Measurements from ENCODE around the gene RSBN1. TPM values are rescaled to one million over a fixed set of nuclear protein-coding genes. Genes with fewer than 3 reads are reported as not detected.

RSBN1 gene
- total and polyA plus RNA-seq, 2 donors (not counting 1 experiment from before 2014, with no cell fraction given), result 9.4 to 10.2 TPM

DNA sequence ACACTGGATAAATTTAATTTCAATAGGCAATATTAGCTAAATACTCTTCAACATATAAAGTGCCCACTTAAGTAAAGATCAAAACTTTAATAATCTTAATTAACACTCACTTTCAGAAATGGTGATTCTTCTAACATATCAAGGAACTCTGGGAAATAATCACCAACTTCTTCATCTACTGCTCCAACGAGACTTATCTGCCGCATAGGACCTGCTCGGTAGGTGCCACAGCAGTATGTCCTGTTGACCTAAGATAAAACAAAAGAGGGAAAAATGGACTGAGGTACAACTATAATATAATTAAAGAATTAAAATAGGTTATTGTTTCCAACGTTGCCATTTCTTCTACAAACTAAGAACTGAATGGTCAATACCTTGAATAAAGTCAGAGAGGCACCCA is 34.7 kb downstream of the RSBN1 start:
- Histone ChIP-seq H3K4me1 (ENCODE audit: control insufficient read depth, extremely low read depth, insufficient read depth, low read length) (no peaks in the 10 kb centered on the region), H2AFZ (ENCODE audit: low read length) (no peak overlapping the region), H3K27ac (ENCODE audit: insufficient read depth, low read length) (no peak overlapping the region), H3K4me2 (ENCODE audit: extremely low read depth, insufficient read depth, low read length) (no peak overlapping the region), H3K9ac (ENCODE audit: insufficient read depth, low read length) (no peak overlapping the region), H3K27me3 (ENCODE audit: control insufficient read depth, insufficient read depth, low read length) (no peaks in the 10 kb centered on the region), H3K4me3 (replicated peaks in 1 of 4; ENCODE audit: control extremely low read depth in 1 of 4, insufficient read depth in 1 of 4, low read depth in 3 of 4, low read length in 4 of 4) (no peak overlapping the region), H3K9me3 (ENCODE audit: control insufficient read depth, insufficient read depth, low read depth, low read length) (no peaks in the 10 kb centered on the region), H3K36me3 (ENCODE audit: control insufficient read depth, insufficient read depth, low read length) (no peaks in the 10 kb centered on the region), H4K20me1 (ENCODE audit: control insufficient read depth, extremely low read depth, insufficient read depth, low read length) (no peaks in the 10 kb centered on the region), H3K79me2 (ENCODE audit: control insufficient read depth, insufficient read depth, low read length) (peaks cover 19% of the 10 kb centered on the region)
- DNase-seq (ENCODE audit: low read depth in 2 of 2), result no peak
- TF ChIP-seq, protein P1, sequence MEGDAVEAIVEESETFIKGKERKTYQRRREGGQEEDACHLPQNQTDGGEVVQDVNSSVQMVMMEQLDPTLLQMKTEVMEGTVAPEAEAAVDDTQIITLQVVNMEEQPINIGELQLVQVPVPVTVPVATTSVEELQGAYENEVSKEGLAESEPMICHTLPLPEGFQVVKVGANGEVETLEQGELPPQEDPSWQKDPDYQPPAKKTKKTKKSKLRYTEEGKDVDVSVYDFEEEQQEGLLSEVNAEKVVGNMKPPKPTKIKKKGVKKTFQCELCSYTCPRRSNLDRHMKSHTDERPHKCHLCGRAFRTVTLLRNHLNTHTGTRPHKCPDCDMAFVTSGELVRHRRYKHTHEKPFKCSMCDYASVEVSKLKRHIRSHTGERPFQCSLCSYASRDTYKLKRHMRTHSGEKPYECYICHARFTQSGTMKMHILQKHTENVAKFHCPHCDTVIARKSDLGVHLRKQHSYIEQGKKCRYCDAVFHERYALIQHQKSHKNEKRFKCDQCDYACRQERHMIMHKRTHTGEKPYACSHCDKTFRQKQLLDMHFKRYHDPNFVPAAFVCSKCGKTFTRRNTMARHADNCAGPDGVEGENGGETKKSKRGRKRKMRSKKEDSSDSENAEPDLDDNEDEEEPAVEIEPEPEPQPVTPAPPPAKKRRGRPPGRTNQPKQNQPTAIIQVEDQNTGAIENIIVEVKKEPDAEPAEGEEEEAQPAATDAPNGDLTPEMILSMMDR (conservative IDR thresholded peaks at IDR 0.05 in 1 of 2, IDR thresholded peaks at IDR 0.05 in 1 of 2; ENCODE audit: low read depth in 1 of 2, low read length in 2 of 2), result no peak
- no peak for TF ChIP-seq EZH2 (IDR thresholded peaks at IDR 0.05; ENCODE audit: low read length, missing control alignments)

DNA sequence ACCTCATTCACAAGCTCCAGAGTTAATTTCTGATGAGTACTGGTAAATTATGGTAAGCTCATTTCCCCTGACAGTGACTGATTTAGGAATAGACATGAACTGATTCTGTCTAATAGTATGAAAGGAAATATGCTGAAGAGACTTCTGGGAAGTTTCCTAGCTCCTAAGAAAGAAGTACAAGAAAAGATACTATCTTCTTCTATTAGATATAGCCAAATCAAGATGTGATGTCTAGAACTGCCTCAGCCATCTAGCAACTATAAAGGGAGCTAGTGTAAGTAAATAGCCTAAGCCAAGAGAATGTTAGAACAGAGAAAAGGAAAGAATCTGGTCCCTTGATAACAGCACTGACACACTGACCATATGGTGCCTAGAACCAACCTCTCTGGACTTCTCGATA is 42.2 kb downstream of the RSBN1 start:
- Histone ChIP-seq H3K4me3 (replicated peaks in 1 of 4; ENCODE audit: control extremely low read depth in 1 of 4, insufficient read depth in 1 of 4, low read depth in 3 of 4, low read length in 4 of 4) (no peak overlapping the region), H3K4me1 (ENCODE audit: control insufficient read depth, extremely low read depth, insufficient read depth, low read length) (no peaks in the 10 kb centered on the region), H2AFZ (ENCODE audit: low read length) (no peak overlapping the region), H3K79me2 (ENCODE audit: control insufficient read depth, insufficient read depth, low read length) (no peaks in the 10 kb centered on the region), H3K9me3 (ENCODE audit: control insufficient read depth, insufficient read depth, low read depth, low read length) (no peaks in the 10 kb centered on the region), H3K36me3 (ENCODE audit: control insufficient read depth, insufficient read depth, low read length) (peaks cover 1% of the 10 kb centered on the region), H3K27me3 (ENCODE audit: control insufficient read depth, insufficient read depth, low read length) (no peaks in the 10 kb centered on the region), H3K27ac (ENCODE audit: insufficient read depth, low read length) (no peak overlapping the region), H3K9ac (ENCODE audit: insufficient read depth, low read length) (no peak overlapping the region), H4K20me1 (ENCODE audit: control insufficient read depth, extremely low read depth, insufficient read depth, low read length) (no peaks in the 10 kb centered on the region), H3K4me2 (ENCODE audit: extremely low read depth, insufficient read depth, low read length) (no peak overlapping the region)
- TF ChIP-seq EZH2 (IDR thresholded peaks at IDR 0.05; ENCODE audit: low read length, missing control alignments), result no peak
- TF ChIP-seq, protein P1 (conservative IDR thresholded peaks at IDR 0.05 in 1 of 2, IDR thresholded peaks at IDR 0.05 in 1 of 2; ENCODE audit: low read depth in 1 of 2, low read length in 2 of 2), result no peak
- no peak for DNase-seq (ENCODE audit: low read depth in 2 of 2)

DNA sequence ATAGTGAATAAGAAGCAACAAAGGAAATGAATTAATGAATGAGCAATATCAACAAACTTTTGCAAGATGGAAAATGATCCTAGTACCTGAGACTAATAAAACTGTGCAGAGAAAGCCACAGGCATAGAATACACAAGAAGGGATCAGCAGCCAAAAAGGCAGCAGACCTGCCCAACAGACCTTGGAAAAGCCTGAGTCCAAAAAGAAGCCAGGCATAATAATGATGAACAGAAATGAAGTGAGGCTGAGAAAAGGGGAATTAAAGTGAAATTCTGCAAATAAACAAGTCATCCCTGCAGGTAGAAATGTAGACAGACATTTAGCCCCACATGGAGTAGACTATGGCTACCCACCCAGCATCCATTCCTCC is 42.7 kb downstream of the RSBN1 start:
- Histone ChIP-seq H3K27ac (ENCODE audit: insufficient read depth, low read length) (no peak overlapping the region), H3K79me2 (ENCODE audit: control insufficient read depth, insufficient read depth, low read length) (no peaks in the 10 kb centered on the region), H3K4me3 (replicated peaks in 1 of 4; ENCODE audit: control extremely low read depth in 1 of 4, insufficient read depth in 1 of 4, low read depth in 3 of 4, low read length in 4 of 4) (no peak overlapping the region), H3K4me2 (ENCODE audit: extremely low read depth, insufficient read depth, low read length) (peak overlapping the region; percentile 59), H3K36me3 (ENCODE audit: control insufficient read depth, insufficient read depth, low read length) (peaks cover 1% of the 10 kb centered on the region), H3K4me1 (ENCODE audit: control insufficient read depth, extremely low read depth, insufficient read depth, low read length) (no peaks in the 10 kb centered on the region), H3K9ac (ENCODE audit: insufficient read depth, low read length) (no peak overlapping the region), H3K9me3 (ENCODE audit: control insufficient read depth, insufficient read depth, low read depth, low read length) (no peaks in the 10 kb centered on the region), H2AFZ (ENCODE audit: low read length) (no peak overlapping the region), H3K27me3 (ENCODE audit: control insufficient read depth, insufficient read depth, low read length) (no peaks in the 10 kb centered on the region), H4K20me1 (ENCODE audit: control insufficient read depth, extremely low read depth, insufficient read depth, low read length) (no peaks in the 10 kb centered on the region)
- TF ChIP-seq, protein P1 (conservative IDR thresholded peaks at IDR 0.05 in 1 of 2, IDR thresholded peaks at IDR 0.05 in 1 of 2; ENCODE audit: low read depth in 1 of 2, low read length in 2 of 2), result no peak
- no peak for TF ChIP-seq EZH2 (IDR thresholded peaks at IDR 0.05; ENCODE audit: low read length, missing control alignments)
- no peak for DNase-seq (ENCODE audit: low read depth in 2 of 2)

Measured in fibroblast of lung (primary cell).